GM20431 (cell line): ENCODE measurements around the gene ARHGAP30.
"Not testable (repeated sequence)": the region's sequence is repeated elsewhere in the genome, so short reads cannot be mapped to it uniquely, and the experiment has no call there.

ENCODE experiments used
- in situ Hi-C: fragments of 300-500 bp; cut with MseI, MboI; formaldehyde crosslinking; loops from one replicate; pipeline ENCODE4 v1.15.0; 2020; ENCODE audit warnings: low sequenced_read_pairs; ENCODE audit not compliant: unreplicated experiment

The ARHGAP30 gene

DNA sequence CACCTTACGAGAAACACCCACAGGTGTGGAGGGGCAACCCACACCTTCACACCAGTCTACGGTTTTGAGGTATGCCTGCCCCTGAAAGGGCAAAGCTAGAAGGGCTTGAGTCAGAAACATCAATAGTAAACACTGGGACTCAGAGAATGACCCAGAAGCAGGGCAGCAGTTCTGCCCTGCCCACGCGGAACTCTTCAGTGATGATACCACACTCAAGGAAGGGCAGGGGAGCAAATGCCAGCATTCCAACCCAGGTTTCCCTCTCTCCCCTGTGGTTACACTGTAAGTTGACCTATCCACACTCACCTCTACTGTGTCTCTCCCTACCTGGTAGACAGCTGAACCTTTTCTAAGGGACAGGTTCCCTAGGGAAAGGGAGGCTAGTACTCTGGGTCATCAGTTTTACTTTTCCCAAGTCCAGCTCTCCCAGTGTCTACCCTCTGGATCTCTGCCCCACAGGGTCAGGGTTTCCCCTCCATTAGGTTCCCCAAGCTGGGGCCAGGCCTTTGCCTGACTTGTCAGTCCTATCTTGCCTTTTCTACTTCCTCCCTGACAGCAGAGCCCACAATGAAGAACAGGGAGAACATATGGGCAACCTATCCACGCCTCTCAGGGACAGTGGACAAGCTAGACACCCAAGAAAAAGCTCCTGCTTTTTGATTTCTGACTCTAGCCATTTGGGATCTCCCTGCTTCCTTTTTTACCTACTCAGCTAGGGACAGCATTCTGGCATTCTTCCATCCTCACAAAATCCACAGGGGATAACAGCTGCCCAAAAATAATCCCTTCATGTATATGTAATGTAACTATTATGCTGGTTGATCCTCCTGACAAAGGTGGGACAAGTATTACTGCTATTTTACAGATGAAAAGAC lies 51.7 kb downstream of the ARHGAP30 start:
- in situ Hi-C loops: no loop called here

DNA sequence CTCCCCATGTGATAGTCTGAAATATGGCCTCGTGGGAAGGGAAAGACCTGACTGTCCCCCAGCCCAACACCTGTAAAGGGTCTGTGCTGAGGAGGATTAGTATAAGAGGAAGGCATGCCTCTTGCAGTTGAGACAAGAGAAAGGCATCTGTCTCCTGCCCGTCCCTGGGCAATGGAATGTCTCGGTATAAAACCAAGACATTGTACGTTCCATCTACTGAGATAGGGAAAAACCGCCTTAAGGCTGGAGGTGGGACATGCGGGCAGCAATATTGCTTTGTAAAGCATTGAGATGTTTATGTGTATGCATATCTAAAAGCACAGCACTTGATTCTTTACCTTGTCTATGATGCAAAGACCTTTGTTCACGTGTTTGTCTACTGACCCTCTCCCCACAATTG lies 52.5 kb downstream of the ARHGAP30 start:
- in situ Hi-C loops: not testable (repeated sequence)

- in situ Hi-C loops: not testable (repeated sequence)
Measured at GRCh38 chr1:161016683-161017082, 53.0 kb downstream of the ARHGAP30 start.

DNA sequence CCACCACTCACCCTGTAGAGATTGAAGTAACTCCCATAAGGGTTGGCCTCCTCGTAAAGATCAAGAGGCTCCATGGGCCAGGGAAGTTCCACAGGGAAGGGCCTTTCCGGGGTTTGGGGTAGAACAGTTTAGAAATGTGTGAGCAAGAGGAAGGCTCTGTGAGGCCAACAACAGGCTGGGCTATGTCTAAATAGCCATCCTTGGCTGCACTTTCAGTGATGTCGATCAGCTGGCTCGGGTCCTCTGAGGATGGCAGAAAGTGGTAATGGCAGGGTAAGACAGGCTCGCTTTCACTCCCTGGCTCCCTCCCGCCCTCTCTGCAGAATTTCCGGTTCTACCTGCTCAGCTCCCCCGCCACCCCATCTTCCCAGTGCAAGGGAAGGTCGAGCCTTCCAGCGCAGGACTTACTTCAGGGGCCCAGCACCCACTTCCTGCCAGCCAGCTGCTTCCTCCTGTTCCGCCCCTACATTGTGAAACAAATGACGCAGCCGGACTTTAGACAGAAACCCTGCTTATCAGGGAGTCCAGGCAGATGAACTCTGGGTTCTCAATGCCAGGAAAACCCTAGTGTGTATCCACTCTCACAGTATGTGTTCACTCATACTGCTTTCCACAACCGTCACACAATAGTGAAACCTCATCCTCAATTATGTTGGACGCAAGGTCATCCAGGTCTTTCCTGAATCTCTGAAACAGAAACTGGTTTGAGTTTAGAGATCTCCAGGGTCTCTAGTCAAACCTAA lies 56.0 kb downstream of the ARHGAP30 start:
- in situ Hi-C loops: no loop called here

- in situ Hi-C loops: no loop called here
Measured at GRCh38 chr1:161013131-161013487, 56.6 kb downstream of the ARHGAP30 start.

- in situ Hi-C loops: no loop called here
Measured at GRCh38 chr1:161012420-161012819, 57.3 kb downstream of the ARHGAP30 start.

DNA sequence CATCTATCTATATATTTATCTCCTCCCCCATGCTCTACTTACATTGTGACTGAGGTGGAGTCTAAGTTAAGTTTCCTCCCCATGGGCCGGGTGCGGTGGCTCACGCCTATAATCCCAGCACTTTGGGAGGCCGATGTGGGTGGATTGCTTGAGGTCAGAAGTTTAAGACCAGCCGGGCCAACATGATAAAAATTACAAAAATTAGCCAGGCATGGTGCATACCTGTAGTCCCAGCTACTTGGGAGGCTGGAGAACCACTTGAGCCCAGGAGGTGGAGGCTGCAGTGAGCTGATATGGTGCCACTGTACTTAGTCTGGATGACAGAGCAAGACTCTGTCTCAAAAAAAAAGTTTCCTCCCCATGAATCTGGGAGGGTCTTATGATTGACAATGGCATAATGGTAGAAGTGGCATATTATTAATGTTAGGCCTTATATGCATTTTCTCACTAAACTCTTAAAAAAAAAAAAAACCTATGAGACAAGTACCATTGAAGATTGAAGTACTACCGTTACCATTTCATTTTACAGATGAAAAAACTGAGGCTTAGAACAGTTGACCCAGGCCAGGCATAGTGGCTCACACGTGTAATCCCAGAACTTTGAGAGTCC lies 60.0 kb downstream of the ARHGAP30 start:
- in situ Hi-C loops: no loop called here

GRCh38 chr1:161008869-161009510 lies 60.7 kb downstream of the ARHGAP30 start:
- in situ Hi-C loops: no loop called here

DNA sequence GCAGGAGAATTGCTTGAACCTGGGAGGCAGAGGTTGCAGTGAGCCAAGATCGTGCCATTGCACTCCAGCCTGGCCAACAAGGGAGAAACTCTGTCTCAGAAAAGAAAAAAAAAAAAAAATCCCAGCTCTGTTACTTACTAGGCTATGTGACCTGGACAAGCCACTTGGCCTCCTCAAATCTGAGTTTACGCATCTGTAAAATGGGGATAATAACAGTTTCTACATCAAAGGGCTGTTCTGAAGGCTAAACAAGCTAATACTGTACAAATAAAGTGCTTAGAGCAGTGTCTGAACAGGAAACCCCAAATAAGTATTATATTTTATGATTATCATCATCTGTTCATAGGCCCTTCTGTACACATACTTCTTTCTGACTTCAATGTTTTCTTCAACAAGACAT lies 62.3 kb downstream of the ARHGAP30 start:
- in situ Hi-C loops: no loop called here

DNA sequence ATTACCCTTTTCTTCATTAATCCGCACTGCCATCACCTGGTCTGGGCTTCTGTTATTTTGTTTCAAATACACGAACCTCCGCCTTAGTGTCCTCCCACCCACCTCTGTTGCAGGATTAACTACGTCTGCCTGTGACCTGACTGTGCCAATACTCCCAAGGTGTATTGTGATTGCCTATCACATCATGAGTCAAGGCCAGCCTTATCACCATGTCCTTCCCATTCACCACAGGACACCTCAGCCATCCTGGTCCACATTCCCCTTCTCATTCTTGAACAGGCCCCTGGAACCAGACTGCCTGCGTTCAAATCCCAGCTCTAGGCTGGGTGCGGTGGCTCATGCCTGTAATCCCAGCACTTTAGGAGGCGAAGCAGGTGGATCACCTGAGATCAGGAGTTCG lies 63.1 kb downstream of the ARHGAP30 start:
- in situ Hi-C loops: no loop called here

DNA sequence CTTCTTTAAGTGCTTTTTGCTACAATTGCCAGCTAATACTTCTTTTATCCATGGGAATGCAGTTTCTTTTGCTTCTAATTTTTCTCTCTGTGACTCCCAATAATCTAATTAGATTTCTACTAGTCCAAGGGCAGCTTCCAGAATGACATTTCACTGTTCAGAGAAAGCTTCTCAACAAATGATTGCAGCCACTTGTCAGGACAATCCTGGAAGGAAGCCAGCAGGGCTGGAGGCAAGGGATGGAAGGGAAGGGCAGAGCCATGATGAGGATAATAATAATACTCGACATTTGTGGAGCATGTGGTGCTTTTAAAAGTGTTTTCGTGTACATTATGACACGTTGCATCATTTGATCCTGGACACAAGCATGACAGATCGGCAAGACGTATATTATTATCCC lies 68.2 kb downstream of the ARHGAP30 start:
- in situ Hi-C loops: no loop called here

GRCh38 chr1:161000736-161001480 lies 68.8 kb downstream of the ARHGAP30 start:
- in situ Hi-C loops: no loop called here

GRCh38 chr1:160999376-160999775 lies 70.3 kb downstream of the ARHGAP30 start:
- in situ Hi-C loops: no loop called here

GRCh38 chr1:160997323-160998038 lies 72.2 kb downstream of the ARHGAP30 start:
- in situ Hi-C loops: no loop called here
